Loucy (cell line): ENCODE results near the gene MUC5AC.

Experiments
- CTCF ChIP-seq: fragments of 200-600 bp; sonication (generic); conservative IDR thresholded peaks from 2 replicates; pipeline ENCODE4 v1.5.1; 2014; ENCODE audit warnings: mild to moderate bottlenecking, antibody characterized with exemption, low read length
- EZH2phosphoT487 ChIP-seq: fragments of 200-600 bp; IDR thresholded peaks from 2 replicates; pipeline ENCODE4 v1.6.1; 2018; ENCODE audit warnings: antibody characterized with exemption, mild to moderate bottlenecking, moderate library complexity, borderline replicate concordance

- TF ChIP-seq CTCF (no peak), EZH2phosphoT487 (no peak)
Observed at GRCh38 chr11:1148752-1149180, 9.0 kb upstream of the MUC5AC start.
